K562 (cell line): ENCODE results near the gene ETV3L. TPM values are rescaled to one million over a fixed set of nuclear protein-coding genes. Genes with fewer than 3 reads are reported as not detected.
A peak's percentile ranks its signal among the peaks of the same experiment; 100 is the strongest.

Experiments used
- ASH1L ChIP-seq: fragments of 450-650 bp; IDR thresholded peaks from 2 replicates; pipeline ENCODE4 v1.6.1; 2018; ENCODE audit warnings: borderline replicate concordance, mild to moderate bottlenecking, low read depth; ENCODE audit not compliant: partially characterized antibody
- ATF6 ChIP-seq: sonication (generic); formaldehyde crosslinking; IDR thresholded peaks from 2 replicates; pipeline ENCODE4 v1.4.0; 2020; ENCODE audit warnings: mild to moderate bottlenecking, missing genetic modification reagents
- GMEB1 ChIP-seq: fragments of 250-450 bp; sonication (Bioruptor Pico); IDR thresholded peaks from 2 replicates; pipeline ENCODE4 v1.4.0; 2020; ENCODE audit warnings: mild to moderate bottlenecking
- MAFG ChIP-seq: fragments of 450-650 bp; conservative IDR thresholded peaks from 2 replicates; pipeline ENCODE4 v1.6.1; 2016; ENCODE audit warnings: missing genetic modification characterization, missing compliant biosample characterization
- POLR3G ChIP-seq: IDR thresholded peaks from 2 replicates; pipeline ENCODE4 v1.6.1; 2011; ENCODE audit not compliant: insufficient read length, insufficient replicate concordance; ENCODE audit errors: extremely low read depth
- ZBTB5 ChIP-seq: fragments of 450-650 bp; IDR thresholded peaks from 2 replicates; pipeline ENCODE4 v1.6.1; 2017; ENCODE audit warnings: antibody characterized with exemption
- polyA plus RNA-seq, 8 experiments: library from polyadenylated mRNA; depleted of rRNA in 4 of 8; stranded (reverse) in 5 of 8; unstranded in 3 of 8; fragments of >200 nt; fragmentation: Nextera tagmentation in 2 of 8; fragmentation: Illumina TruSeq in 1 of 8; extraction: Ambion mirVana in 2 of 8; extraction: Trizol in 1 of 8; gene quantifications; 2 replicates each; pipeline versions ENCODE4 v1.2.1 to v1.2.3, GENCODE V29; 2011 to 2014; ENCODE audit warnings: inconsistent platforms in 1 of 8, missing spikeins in 1 of 8
- total RNA-seq, 7 experiments: library from RNA; depleted of rRNA in 6 of 7; stranded (reverse); fragments of >200 nt in 6 of 7; fragmentation: Illumina TruSeq in 2 of 7; extraction: Trizol in 2 of 7; gene quantifications; 2 replicates each; pipeline versions ENCODE4 v1.2.1 to v1.2.3, GENCODE V29; 2011 to 2021; ENCODE audit warnings: low replicate concordance in 1 of 7

The ETV3L gene
- total and polyA plus RNA-seq, 9 of the 15 experiments (the other 6 are each of a cell fraction or from before 2014, with no cell fraction given), result not detected

- no peak for TF ChIP-seq ZBTB5
- TF ChIP-seq POLR3G, result peak; percentile 4
- no peak for TF ChIP-seq MAFG (tag)
- no peak for TF ChIP-seq ATF6 (CRISPR knock-in tag)
- no peak for TF ChIP-seq GMEB1
- no peak for TF ChIP-seq ASH1L
- TF ChIP-seq, all 486 proteins: peak for 2
These were observed 5.8 kb upstream of the ETV3L start (continued) for GRCh38 chr1:157105298-157105987.
